NCI-H2196 treated with DMSO at 0.1 percent for 48 hours (cell line): Measurements from ENCODE around the gene KLK14.

Source experiments
- DNase-seq: peaks from one replicate; lab custom pipeline; 2025; ENCODE audit not compliant: unreplicated experiment; lab: John Stamatoyannopoulos, UW

KLK14 gene

GRCh38 chr19:51055866-51056265 is 26.8 kb downstream of the KLK14 start:
- DNase-seq: no peak

GRCh38 chr19:51047031-51047335 is 35.7 kb downstream of the KLK14 start:
- no peak for DNase-seq

DNA sequence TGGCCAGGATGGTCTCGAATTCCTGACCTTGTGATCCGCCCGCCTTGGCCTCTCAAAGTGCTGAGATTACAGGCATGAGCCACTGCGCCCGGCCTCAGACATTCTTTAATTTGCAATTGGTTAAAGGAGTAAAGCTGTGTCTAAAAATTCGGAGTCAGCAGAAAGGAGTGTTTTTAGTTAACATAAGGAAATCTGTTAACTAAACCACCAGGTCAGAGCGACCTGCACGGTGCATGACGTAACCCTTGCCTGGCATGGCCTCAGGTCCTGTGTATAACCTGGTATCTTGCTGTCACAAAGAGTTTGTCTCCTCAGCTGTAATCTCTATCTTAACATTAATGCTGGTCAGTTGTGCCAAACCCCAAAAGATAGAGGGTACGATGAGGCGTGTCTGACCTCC is 38.4 kb downstream of the KLK14 start:
- no peak for DNase-seq

DNA sequence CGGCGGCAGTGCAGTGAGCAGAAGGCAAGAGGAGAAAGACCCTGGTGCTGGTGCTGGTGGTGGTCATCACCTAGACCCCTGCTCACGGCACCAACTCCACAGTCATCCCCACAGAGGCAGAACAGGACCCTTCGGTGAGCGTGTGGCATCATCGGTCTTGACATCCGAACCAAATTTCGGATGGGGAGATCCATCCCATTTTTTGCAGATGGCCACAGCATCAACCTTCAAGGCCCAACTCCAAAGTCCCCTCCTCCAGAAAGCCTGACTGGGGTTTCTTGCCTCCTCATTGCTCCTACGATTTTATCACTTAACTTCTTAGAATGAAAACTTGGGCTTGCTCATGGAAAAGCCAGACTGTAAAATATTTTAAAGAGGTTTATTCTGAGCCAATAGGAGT is 39.2 kb downstream of the KLK14 start:
- DNase-seq: no peak

DNA sequence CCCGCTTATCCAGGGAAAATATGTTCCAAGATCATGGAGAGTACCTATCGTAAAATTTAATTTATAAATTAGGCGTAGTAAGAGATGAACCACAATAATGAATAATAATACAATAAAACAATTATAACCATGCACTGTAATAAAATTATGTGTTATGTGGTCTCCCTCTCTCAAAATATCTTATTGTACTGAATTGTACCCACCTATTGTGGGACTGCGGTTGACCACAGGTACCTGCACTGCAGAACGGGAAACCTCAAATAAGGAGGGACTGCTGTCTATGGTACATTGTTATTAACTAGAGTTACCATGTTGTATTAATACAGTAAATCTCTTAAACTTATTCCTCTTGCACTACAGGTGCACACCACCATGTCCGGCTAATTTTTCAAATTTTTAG is 42.5 kb downstream of the KLK14 start:
- no peak for DNase-seq

- no peak for DNase-seq
These were observed 46.2 kb downstream of the KLK14 start for GRCh38 chr19:51036519-51036918.

GRCh38 chr19:51034704-51035103 is 48.0 kb downstream of the KLK14 start, which contains the start of gene KLK12:
Gene KLK12, minus strand, starts transcription at chr19:51035002. Its CDS starts 381 bp downstream, at chr19:51034621.
- DNase-seq: no peak

- no peak for DNase-seq
These were observed 50.8 kb downstream of the KLK14 start for GRCh38 chr19:51031880-51032225.

- DNase-seq: no peak
These were observed 51.3 kb downstream of the KLK14 start for GRCh38 chr19:51031220-51031879.

- DNase-seq: no peak
These were observed 52.1 kb downstream of the KLK14 start for GRCh38 chr19:51030631-51031030.

DNA sequence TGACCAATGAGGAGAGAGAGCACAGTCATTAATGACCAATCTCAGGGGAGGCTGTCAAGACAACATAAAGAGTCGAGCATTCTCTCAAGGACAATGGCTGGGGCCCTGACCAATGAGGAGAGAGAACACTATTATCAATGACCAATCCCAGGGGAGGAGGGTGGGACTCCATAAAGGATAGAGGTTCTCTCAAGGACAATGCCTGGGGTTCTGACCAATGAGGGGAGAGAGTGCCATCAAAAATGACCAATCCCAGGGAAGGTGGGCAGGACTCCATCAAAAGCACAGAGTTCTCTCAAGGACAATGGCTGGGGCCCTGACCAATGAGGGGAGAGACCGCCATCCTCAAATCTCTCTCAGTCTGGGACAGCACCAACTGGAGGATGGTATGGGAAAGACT is 53.0 kb downstream of the KLK14 start:
- DNase-seq: no peak
